ENCODE measurements around the gene CRX. TPM values are rescaled to one million over a fixed set of nuclear protein-coding genes. Genes with fewer than 3 reads are reported as not detected.
"Not testable (repeated sequence)": the region's sequence is repeated elsewhere in the genome, so short reads cannot be mapped to it uniquely, and the experiment has no call there.

The CRX gene
- total RNA-seq, 1 experiment from 2014 or later = not detected

GRCh38 chr19:47848823-47849473 is 27.2 kb downstream of the CRX start:
- POLR2A ChIA-PET (ENCODE audit: unreplicated experiment) = no interaction called here
- Histone ChIP-seq H3K27ac (no peak overlapping the region), H3K4me2 (peak overlapping the region; percentile 64)

GRCh38 chr19:47853003-47853402 is 31.3 kb downstream of the CRX start:
- ChIA-PET POLR2A (ENCODE audit: unreplicated experiment) (no interaction called here), CTCF (interaction anchor here (0.5 to 0.8 kb wide), 3 partner anchors 11 to 129 kb away, joined by 3 read pairs; no protein-coding TSS in a partner anchor)
- intact Hi-C loops (cut with micrococcal nuclease; ENCODE audit: unreplicated experiment) = no loop called here
- H3K27ac ChIP-seq = no peak overlapping the region
- H4K20me1 ChIP-seq (ENCODE audit: insufficient read depth) = no peaks in the 10 kb centered on the region
- no peak overlapping the region for H3K4me3 ChIP-seq
- no peaks in the 10 kb centered on the region for H3K9me2 ChIP-seq (ENCODE audit: insufficient read depth)
- no peak overlapping the region for H2AFZ ChIP-seq
- H3K9me3 ChIP-seq (ENCODE audit: insufficient read depth, low read depth) = no peaks in the 10 kb centered on the region
- DNase-seq = no peak
- no peak overlapping the region for H3K4me2 ChIP-seq
- BruUV-seq (replicated peaks) = no TSS peak
- H3K36me3 ChIP-seq (ENCODE audit: low read depth) = no peaks in the 10 kb centered on the region
- peaks cover 65% of the 10 kb centered on the region for H3K27me3 ChIP-seq (ENCODE audit: insufficient read depth, low read depth)
- H3K79me2 ChIP-seq (ENCODE audit: low read depth) = no peaks in the 10 kb centered on the region
- H3K4me1 ChIP-seq (replicated peaks; ENCODE audit: insufficient read depth) = peaks cover 16% of the 10 kb centered on the region; the same call in 1 of the 2 replicates
- TF ChIP-seq, protein P1, sequence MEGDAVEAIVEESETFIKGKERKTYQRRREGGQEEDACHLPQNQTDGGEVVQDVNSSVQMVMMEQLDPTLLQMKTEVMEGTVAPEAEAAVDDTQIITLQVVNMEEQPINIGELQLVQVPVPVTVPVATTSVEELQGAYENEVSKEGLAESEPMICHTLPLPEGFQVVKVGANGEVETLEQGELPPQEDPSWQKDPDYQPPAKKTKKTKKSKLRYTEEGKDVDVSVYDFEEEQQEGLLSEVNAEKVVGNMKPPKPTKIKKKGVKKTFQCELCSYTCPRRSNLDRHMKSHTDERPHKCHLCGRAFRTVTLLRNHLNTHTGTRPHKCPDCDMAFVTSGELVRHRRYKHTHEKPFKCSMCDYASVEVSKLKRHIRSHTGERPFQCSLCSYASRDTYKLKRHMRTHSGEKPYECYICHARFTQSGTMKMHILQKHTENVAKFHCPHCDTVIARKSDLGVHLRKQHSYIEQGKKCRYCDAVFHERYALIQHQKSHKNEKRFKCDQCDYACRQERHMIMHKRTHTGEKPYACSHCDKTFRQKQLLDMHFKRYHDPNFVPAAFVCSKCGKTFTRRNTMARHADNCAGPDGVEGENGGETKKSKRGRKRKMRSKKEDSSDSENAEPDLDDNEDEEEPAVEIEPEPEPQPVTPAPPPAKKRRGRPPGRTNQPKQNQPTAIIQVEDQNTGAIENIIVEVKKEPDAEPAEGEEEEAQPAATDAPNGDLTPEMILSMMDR (conservative IDR thresholded peaks at IDR 0.05) = no peak
- no peak for TF ChIP-seq EZH2 (IDR thresholded peaks at IDR 0.05; ENCODE audit: low read depth)
- 0 out of 2 replicates have a peak, but pooled peaks cover 4% of the 10 kb centered on the region for H3F3A ChIP-seq (ENCODE audit: insufficient read depth, low read depth)

More at GRCh38 chr19:47848823-47849473, 27.2 kb downstream of the CRX start:
- Histone ChIP-seq H2AFZ (no peak overlapping the region; the same call in 1 of the 2 replicates), H3K4me1 (replicated peaks; ENCODE audit: insufficient read depth) (peaks cover 13% of the 10 kb centered on the region; the same call in 1 of the 2 replicates), H3F3A (ENCODE audit: insufficient read depth, low read depth) (no peaks in the 10 kb centered on the region; the same call in 1 of the 2 replicates), H3K9me2 (ENCODE audit: insufficient read depth) (no peaks in the 10 kb centered on the region), H3K9me3 (ENCODE audit: insufficient read depth, low read depth) (no peaks in the 10 kb centered on the region), H3K4me3 (no peak overlapping the region; the same call in 1 of the 2 replicates), H4K20me1 (ENCODE audit: insufficient read depth) (no peaks in the 10 kb centered on the region), H3K36me3 (ENCODE audit: low read depth) (no peaks in the 10 kb centered on the region), H3K27me3 (ENCODE audit: insufficient read depth, low read depth) (peaks cover 48% of the 10 kb centered on the region), H3K79me2 (ENCODE audit: low read depth) (no peaks in the 10 kb centered on the region)
- TF ChIP-seq, protein P1 (conservative IDR thresholded peaks at IDR 0.05) = peak; percentile 73
- no peak for TF ChIP-seq EZH2 (IDR thresholded peaks at IDR 0.05; ENCODE audit: low read depth)
- CTCF ChIA-PET = no interaction called here
- BruUV-seq (replicated peaks) = no TSS peak
- intact Hi-C loops (cut with micrococcal nuclease; ENCODE audit: unreplicated experiment) = no loop called here
- DNase-seq = peak in 1 of 2 experiments; percentile 23

- Histone ChIP-seq H3K9me2 (ENCODE audit: insufficient read depth) (no peaks in the 10 kb centered on the region), H2AFZ (no peak overlapping the region), H3F3A (ENCODE audit: insufficient read depth, low read depth) (0 out of 2 replicates have a peak, but pooled peaks cover 4% of the 10 kb centered on the region), H3K27me3 (ENCODE audit: insufficient read depth, low read depth) (peaks cover 51% of the 10 kb centered on the region), H4K20me1 (ENCODE audit: insufficient read depth) (no peaks in the 10 kb centered on the region), H3K4me1 (replicated peaks; ENCODE audit: insufficient read depth) (peaks cover 14% of the 10 kb centered on the region; the same call in 1 of the 2 replicates), H3K36me3 (ENCODE audit: low read depth) (no peaks in the 10 kb centered on the region), H3K79me2 (ENCODE audit: low read depth) (no peaks in the 10 kb centered on the region), H3K4me2 (no peak overlapping the region), H3K27ac (no peak overlapping the region), H3K9me3 (ENCODE audit: insufficient read depth, low read depth) (no peaks in the 10 kb centered on the region), H3K4me3 (no peak overlapping the region)
- intact Hi-C loops (cut with micrococcal nuclease; ENCODE audit: unreplicated experiment) = no loop called here
- BruUV-seq (replicated peaks) = no TSS peak
- DNase-seq = no peak
- ChIA-PET CTCF (interaction anchor here (0.6 kb wide), 1 partner anchor 349 kb away, joined by 3 read pairs; no protein-coding TSS in a partner anchor), POLR2A (ENCODE audit: unreplicated experiment) (interaction anchor here (0.6 kb wide), 1 partner anchor 83 kb away, joined by 9 read pairs; no protein-coding TSS in a partner anchor)
- TF ChIP-seq, protein P1 (conservative IDR thresholded peaks at IDR 0.05) = no peak
- TF ChIP-seq EZH2 (IDR thresholded peaks at IDR 0.05; ENCODE audit: low read depth) = no peak
Observed at GRCh38 chr19:47854459-47854858, 32.7 kb downstream of the CRX start.

DNA sequence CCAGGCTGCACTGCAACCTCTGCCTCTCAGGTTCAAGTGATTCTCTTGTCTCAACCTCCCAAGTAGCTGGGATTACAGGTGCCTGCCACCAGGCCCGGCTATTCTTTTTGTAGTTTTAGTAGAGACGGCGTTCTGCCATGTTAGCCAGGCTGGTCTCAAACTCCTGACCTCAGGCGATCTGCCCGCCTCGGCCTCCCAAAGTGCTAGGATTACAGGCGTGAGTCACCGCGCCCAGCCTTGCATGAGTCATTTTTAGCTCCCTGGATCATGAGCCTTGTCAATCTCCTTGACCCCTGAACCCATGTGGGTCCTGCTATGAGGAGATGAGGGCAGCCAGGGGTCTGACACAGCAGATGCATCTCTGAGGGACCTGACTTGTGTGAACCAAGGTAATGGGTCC is 36.5 kb downstream of the CRX start:
- H3K27ac ChIP-seq; H3F3A ChIP-seq (ENCODE audit: insufficient read depth, low read depth); intact Hi-C loops (cut with micrococcal nuclease; ENCODE audit: unreplicated experiment); H3K4me1 ChIP-seq (replicated peaks; ENCODE audit: insufficient read depth); H3K9me3 ChIP-seq (ENCODE audit: insufficient read depth, low read depth); H2AFZ ChIP-seq; H3K36me3 ChIP-seq (ENCODE audit: low read depth); H3K4me3 ChIP-seq; CTCF ChIA-PET; H3K79me2 ChIP-seq (ENCODE audit: low read depth); H4K20me1 ChIP-seq (ENCODE audit: insufficient read depth); BruUV-seq (replicated peaks); H3K9me2 ChIP-seq (ENCODE audit: insufficient read depth): not testable (repeated sequence)
- POLR2A ChIA-PET (ENCODE audit: unreplicated experiment) = interaction anchor here (0.7 kb wide), 1 partner anchor 14 kb away, joined by 7 read pairs; no protein-coding TSS in a partner anchor
- peaks cover 31% of the 10 kb centered on the region for H3K27me3 ChIP-seq (ENCODE audit: insufficient read depth, low read depth)
- peak; percentile 31 to 57 for DNase-seq
- H3K4me2 ChIP-seq = peak overlapping the region; percentile 6; the same call in 1 of the 2 replicates

- POLR2A ChIA-PET (ENCODE audit: unreplicated experiment); H3K9me3 ChIP-seq (ENCODE audit: insufficient read depth, low read depth); BruUV-seq (replicated peaks); H3K79me2 ChIP-seq (ENCODE audit: low read depth); H3K36me3 ChIP-seq (ENCODE audit: low read depth); H3K4me1 ChIP-seq (replicated peaks; ENCODE audit: insufficient read depth); H3K27ac ChIP-seq; DNase-seq; CTCF ChIA-PET; intact Hi-C loops (cut with micrococcal nuclease; ENCODE audit: unreplicated experiment); H3K4me3 ChIP-seq; H4K20me1 ChIP-seq (ENCODE audit: insufficient read depth); H3K9me2 ChIP-seq (ENCODE audit: insufficient read depth); H3F3A ChIP-seq (ENCODE audit: insufficient read depth, low read depth); H2AFZ ChIP-seq: not testable (repeated sequence)
- H3K27me3 ChIP-seq (ENCODE audit: insufficient read depth, low read depth) = peaks cover 29% of the 10 kb centered on the region
- peak within 1 kb of the TSS; percentile 6; the same call in 1 of the 2 replicates for H3K4me2 ChIP-seq
Observed at GRCh38 chr19:47858646-47859285, 37.0 kb downstream of the CRX start, which contains the start of gene TPRX2. TPRX2 (plus strand) TSS chr19:47859235; CDS start chr19:47859247, 12 bp downstream.
